HG02642 (cell line): ENCODE measurements around the gene ALKBH6.
"Not testable (repeated sequence)": the region's sequence is repeated elsewhere in the genome, so short reads cannot be mapped to it uniquely, and the experiment has no call there.

Experiments used
- ATAC-seq: cut with Tn5 transposase; IDR thresholded peaks from one replicate; pipeline ENCODE4 v1.9.1; 2021; ENCODE audit warnings: mild to moderate bottlenecking; ENCODE audit not compliant: unreplicated experiment, poor library complexity

The ALKBH6 gene

GRCh38 chr19:36014012-36014924 is at the start of gene ALKBH6:
Gene ALKBH6, minus strand, starts transcription at chr19:36014213. Its CDS starts 816 bp downstream, at chr19:36013397.
- peak; percentile 98 for ATAC-seq

GRCh38 chr19:36061367-36061766 is 47.4 kb upstream of the ALKBH6 start:
- ATAC-seq: no peak

- ATAC-seq: no peak
Measured at GRCh38 chr19:36060430-36060829, 46.4 kb upstream of the ALKBH6 start.

GRCh38 chr19:36059180-36059910 is 45.3 kb upstream of the ALKBH6 start:
- ATAC-seq: no peak

- no peak for ATAC-seq
Measured at GRCh38 chr19:36058481-36059179, 44.6 kb upstream of the ALKBH6 start.

- peak; percentile 79 for ATAC-seq
Measured at GRCh38 chr19:36054733-36055686, 41.0 kb upstream of the ALKBH6 start, which contains the start of gene WDR62. Gene WDR62, plus strand, starts transcription at chr19:36054897. Its CDS starts 75 bp downstream, at chr19:36054972.

GRCh38 chr19:36054119-36054732 is 40.2 kb upstream of the ALKBH6 start, which contains the start of gene THAP8:
Gene THAP8, minus strand, starts transcription at chr19:36054285. Its CDS starts 68 bp downstream, at chr19:36054217.
- ATAC-seq: peak; percentile 82

- no peak for ATAC-seq
Measured at GRCh38 chr19:36051637-36052036, 37.6 kb upstream of the ALKBH6 start.

- no peak for ATAC-seq
Measured at GRCh38 chr19:36051236-36051635, 37.2 kb upstream of the ALKBH6 start.

- no peak for ATAC-seq
Measured at GRCh38 chr19:36049080-36049698, 35.2 kb upstream of the ALKBH6 start.

GRCh38 chr19:36047835-36048234 is 33.8 kb upstream of the ALKBH6 start:
- ATAC-seq: no peak

GRCh38 chr19:36046443-36047050 is 32.5 kb upstream of the ALKBH6 start:
- ATAC-seq: no peak

- ATAC-seq: no peak
Measured at GRCh38 chr19:36043952-36044351, 29.9 kb upstream of the ALKBH6 start.

- ATAC-seq: no peak
Measured at GRCh38 chr19:36041831-36042230, 27.8 kb upstream of the ALKBH6 start.

- not testable (repeated sequence) for ATAC-seq
Measured at GRCh38 chr19:36041092-36041491, 27.1 kb upstream of the ALKBH6 start.

- ATAC-seq: no peak
Measured at GRCh38 chr19:36040495-36040894, 26.5 kb upstream of the ALKBH6 start.

- ATAC-seq: no peak
Measured at GRCh38 chr19:36032251-36033104, 18.5 kb upstream of the ALKBH6 start, which contains the start of gene CLIP3. Gene CLIP3, minus strand, starts transcription at chr19:36032873. Its CDS starts 516 bp downstream, at chr19:36032357.
